Type B pancreatic cell (in vitro differentiated cells): ENCODE measurements around the gene NISCH. TPM values are rescaled to one million over a fixed set of nuclear protein-coding genes. Genes with fewer than 3 reads are reported as not detected.

Experiments used
- DNase-seq: peaks from one replicate; pipeline ENCODE4 v3.0.0; 2021; ENCODE audit warnings: mixed read lengths; ENCODE audit not compliant: unreplicated experiment; ENCODE audit errors: extremely low spot score
- H3K27ac Mint-ChIP-seq: 2 replicates; pipeline ENCODE4 v1.8.0; 2021; ENCODE audit warnings: mild to moderate bottlenecking, mixed read lengths
- H3K27me3 Mint-ChIP-seq: 2 replicates; pipeline ENCODE4 v1.8.0; 2021; ENCODE audit warnings: mixed read lengths
- H3K36me3 Mint-ChIP-seq: 2 replicates; pipeline ENCODE4 v1.8.0; 2021; ENCODE audit warnings: mixed read lengths
- H3K4me1 Mint-ChIP-seq: one replicate; pipeline ENCODE4 v1.8.0; 2021; ENCODE audit warnings: mixed read lengths; ENCODE audit not compliant: unreplicated experiment
- H3K4me3 Mint-ChIP-seq: 2 replicates; pipeline ENCODE4 v1.8.0; 2021; ENCODE audit warnings: mild to moderate bottlenecking, mixed read lengths
- H3K9me3 Mint-ChIP-seq: 2 replicates; pipeline ENCODE4 v1.8.0; 2021; ENCODE audit warnings: mixed read lengths
- total RNA-seq: library from RNA; stranded (reverse); gene quantifications from 2 replicates; pipeline ENCODE4 v1.2.1, GENCODE V29; 2021; ENCODE audit warnings: low replicate concordance
- TF ChIP-seq, protein P1 (sequence below): fragments of 200-600 bp; sonication (generic); conservative IDR thresholded peaks from 2 replicates; pipeline ENCODE4 v1.5.0; 2021; ENCODE audit warnings: antibody characterized with exemption, mild to moderate bottlenecking

NISCH gene
- total RNA-seq, 1 donor from 2014 or later: 149 TPM

DNA sequence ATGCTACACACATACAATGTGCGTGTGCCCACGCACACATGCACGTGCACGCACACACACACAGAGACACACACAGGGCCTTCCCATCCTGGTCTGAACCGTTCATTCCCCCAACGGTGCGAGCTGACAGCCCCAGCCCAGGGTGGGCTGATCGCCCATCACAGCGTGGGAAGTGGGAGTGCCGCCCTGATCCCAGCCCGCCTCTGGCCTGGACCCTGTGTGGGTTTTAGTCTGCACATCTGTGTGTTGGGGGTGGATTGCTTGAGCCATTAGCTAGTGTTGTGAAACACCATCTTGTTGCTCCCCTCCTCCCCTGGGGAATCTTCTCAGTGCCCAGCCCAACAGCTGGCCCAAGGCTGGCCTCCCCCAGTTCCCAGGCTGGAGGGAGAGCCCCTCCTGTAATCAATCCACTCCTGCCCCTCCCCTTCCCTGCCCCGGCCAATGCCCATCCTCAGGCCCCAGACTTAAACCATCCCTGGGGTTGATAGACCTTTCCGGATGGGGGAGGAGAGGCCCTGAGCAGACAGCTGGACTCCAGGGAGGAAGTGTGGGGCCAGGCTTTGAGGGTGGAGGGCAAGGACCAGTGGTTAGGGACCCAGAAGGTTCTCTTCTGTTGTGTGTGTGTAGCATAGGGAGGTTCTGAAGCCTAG, 18.8 kb upstream of the NISCH start:
- no peak overlapping the region for H3K4me3 Mint-ChIP-seq
- no peak for DNase-seq
- H3K27ac Mint-ChIP-seq: no peak overlapping the region
- H3K36me3 Mint-ChIP-seq: no peaks in the 10 kb centered on the region
- TF ChIP-seq, protein P1, sequence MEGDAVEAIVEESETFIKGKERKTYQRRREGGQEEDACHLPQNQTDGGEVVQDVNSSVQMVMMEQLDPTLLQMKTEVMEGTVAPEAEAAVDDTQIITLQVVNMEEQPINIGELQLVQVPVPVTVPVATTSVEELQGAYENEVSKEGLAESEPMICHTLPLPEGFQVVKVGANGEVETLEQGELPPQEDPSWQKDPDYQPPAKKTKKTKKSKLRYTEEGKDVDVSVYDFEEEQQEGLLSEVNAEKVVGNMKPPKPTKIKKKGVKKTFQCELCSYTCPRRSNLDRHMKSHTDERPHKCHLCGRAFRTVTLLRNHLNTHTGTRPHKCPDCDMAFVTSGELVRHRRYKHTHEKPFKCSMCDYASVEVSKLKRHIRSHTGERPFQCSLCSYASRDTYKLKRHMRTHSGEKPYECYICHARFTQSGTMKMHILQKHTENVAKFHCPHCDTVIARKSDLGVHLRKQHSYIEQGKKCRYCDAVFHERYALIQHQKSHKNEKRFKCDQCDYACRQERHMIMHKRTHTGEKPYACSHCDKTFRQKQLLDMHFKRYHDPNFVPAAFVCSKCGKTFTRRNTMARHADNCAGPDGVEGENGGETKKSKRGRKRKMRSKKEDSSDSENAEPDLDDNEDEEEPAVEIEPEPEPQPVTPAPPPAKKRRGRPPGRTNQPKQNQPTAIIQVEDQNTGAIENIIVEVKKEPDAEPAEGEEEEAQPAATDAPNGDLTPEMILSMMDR: no peak
- H3K27me3 Mint-ChIP-seq: no peaks in the 10 kb centered on the region
- H3K9me3 Mint-ChIP-seq: no peaks in the 10 kb centered on the region
- H3K4me1 Mint-ChIP-seq: peaks cover 22% of the 10 kb centered on the region

DNA sequence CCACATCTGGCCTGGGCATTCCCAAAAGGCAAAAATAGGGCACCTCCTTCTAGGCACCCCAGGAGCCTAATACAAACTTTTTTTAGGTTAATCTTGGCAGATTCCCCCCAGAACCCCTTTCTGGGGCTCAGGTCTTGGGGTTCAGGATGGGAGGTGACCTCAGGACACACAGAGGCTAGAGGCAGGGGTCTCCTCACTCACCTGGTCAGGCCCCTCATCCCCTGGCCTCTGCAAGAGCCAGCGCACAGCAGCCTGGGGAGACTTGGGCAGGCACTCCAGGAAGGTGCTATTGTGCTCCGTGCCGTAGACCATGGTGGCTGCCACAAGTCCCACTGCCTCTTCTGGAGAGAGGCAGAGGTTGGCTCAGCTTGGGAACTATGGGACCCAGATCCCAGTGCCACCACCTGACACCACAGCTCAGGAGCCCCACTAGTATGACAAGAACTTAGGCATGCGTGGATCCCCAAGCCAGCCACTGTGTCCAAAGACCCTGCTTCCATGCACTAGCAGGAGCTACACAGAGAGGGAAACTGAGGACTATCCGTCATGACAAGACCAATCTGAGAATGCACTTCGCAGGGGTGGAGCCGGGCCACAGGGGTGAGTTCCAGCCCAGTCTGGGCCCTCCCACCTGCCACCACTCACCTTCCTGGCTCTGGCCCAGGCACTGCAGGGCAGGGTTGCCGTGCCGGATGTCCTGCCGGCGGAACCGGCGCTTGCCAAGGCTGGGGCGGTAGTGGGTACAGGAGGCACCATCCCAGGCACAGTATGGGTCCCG, 17.9 kb upstream of the NISCH start:
- Mint-ChIP-seq H3K4me1 (peaks cover 15% of the 10 kb centered on the region), H3K4me3 (no peak overlapping the region), H3K27me3 (no peaks in the 10 kb centered on the region), H3K36me3 (no peaks in the 10 kb centered on the region), H3K9me3 (no peaks in the 10 kb centered on the region), H3K27ac (no peak overlapping the region)
- DNase-seq: no peak
- TF ChIP-seq, protein P1: no peak

DNA sequence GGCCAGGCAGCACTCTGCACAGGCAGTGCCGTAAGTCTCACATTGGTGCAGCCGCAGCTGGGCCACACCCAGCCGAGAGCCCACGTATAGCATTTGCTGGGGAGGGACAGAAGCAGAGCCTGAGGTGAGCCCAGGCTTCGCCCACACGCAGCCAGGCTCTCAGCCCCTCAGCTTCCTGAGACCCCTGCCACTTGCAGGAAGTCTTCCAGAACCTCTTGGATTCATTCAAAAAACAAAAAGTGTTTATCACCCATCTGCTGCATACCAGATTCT, 17.4 kb upstream of the NISCH start:
- Mint-ChIP-seq H3K36me3 (no peaks in the 10 kb centered on the region), H3K4me3 (no peak overlapping the region), H3K9me3 (no peaks in the 10 kb centered on the region), H3K27me3 (no peaks in the 10 kb centered on the region), H3K4me1 (peaks cover 13% of the 10 kb centered on the region), H3K27ac (no peak overlapping the region)
- TF ChIP-seq, protein P1: no peak
- DNase-seq: no peak

DNA sequence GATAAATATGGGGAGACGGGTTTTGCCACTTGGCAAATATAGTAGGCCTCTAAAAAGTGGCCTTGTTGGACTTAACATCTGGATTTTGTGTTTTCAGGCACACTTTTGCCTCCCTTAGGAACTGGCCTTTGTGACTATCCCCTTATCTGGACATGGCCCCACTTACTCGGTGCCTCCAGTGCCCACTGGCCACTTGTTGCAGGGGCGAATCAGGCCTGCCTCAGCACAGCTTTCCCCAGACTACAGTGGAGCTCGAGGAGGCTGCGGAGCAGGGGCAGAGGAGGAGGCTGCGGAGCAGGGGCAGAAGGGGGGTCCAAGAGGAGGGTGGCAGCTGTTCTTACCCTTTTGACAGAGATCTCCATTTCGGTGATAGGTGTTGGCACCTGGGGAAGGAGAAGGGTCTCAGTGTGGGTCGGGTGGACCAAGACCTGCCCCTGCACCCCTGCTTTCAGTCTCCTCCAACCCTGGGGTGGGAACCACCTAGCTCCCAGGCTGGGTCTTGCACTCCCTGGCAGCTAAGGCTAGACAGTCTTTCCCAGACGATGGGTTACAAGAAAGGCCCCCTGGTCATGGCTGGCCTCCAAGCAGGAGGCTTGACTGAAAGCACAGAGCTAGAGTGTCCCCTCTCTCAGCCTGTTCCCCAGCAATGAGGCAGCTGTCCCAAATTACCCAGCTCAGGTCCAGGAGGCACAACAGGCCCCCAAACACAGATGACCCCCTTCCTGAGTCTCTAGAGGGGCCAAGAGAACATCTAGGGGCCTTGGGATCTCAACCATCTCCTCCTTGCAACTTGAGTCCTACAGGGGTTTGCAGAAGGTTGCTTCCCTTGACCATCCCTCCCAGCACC, 16.6 kb upstream of the NISCH start:
- Mint-ChIP-seq H3K9me3 (no peaks in the 10 kb centered on the region), H3K27me3 (no peaks in the 10 kb centered on the region), H3K4me1 (peaks cover 7% of the 10 kb centered on the region), H3K27ac (no peak overlapping the region), H3K4me3 (no peak overlapping the region), H3K36me3 (no peaks in the 10 kb centered on the region)
- TF ChIP-seq, protein P1: no peak
- DNase-seq: no peak

DNA sequence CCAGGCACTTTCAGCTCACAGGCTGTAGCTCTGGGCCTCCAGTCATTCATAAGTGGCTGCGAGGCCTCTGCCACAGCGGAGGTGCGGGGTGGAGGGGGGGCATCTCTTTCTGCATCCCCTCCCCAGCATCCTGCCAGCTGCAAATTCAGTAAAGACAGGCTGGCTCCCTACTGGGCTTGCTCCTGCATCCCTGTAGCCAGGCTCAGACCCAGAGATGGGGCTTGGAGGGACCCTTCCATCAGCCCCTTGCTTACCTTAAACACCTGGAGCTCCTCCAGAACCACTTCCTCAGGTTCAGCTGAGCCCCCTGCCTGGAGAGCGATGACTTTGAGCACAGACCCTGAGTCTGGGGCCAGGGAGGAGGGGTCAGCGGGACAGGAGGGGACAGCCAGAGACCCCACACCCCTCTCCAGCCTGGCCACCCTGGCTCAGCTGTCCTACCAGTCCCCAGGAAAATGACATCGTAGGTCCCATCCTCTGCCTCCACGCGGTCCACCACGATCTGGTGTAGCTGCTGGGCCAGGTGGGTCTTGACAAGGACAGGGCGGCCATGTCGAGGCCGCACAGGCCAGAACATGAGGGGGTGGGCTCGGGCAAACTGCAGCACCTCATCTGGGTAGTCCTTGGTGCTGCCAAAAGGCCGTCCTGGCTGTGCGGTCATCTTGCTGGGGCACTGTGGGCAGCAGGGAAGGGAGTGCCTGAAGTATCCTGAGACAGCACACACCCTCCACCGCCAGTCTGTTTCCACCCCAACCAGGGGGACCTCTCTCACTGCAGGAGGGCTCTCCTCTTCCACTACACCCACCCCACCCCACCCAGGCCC, 15.8 kb upstream of the NISCH start:
- Mint-ChIP-seq H3K9me3 (no peaks in the 10 kb centered on the region), H3K27ac (no peak overlapping the region), H3K27me3 (no peaks in the 10 kb centered on the region), H3K4me1 (no peaks in the 10 kb centered on the region), H3K4me3 (no peak overlapping the region), H3K36me3 (no peaks in the 10 kb centered on the region)
- DNase-seq: no peak
- TF ChIP-seq, protein P1: no peak
